Stimulated activated naive CD8-positive, alpha-beta T cell treated with anti-CD3 and anti-CD28 coated beads, Interleukin-15, amount 100 ng/mL, for 72 hours (primary cell): Measurements from ENCODE around the gene SEPTIN5.
A peak's percentile ranks its signal among the peaks of the same experiment; 100 is the strongest.

ENCODE experiments used
- ATAC-seq: fragments of 150-1000 bp; cut with Tn5 transposase; 2 replicates; pipeline ENCODE4 v1.10.0; 2021; ENCODE audit warnings: mild to moderate bottlenecking, moderate library complexity
- DNase-seq, 2 donors: peaks; one replicate each; pipeline ENCODE4 v3.0.0; 2021 to 2022
- H3K27ac Mint-ChIP-seq, 2 donors: one replicate each; pipeline ENCODE4 v1.8.0; 2022; ENCODE audit warnings: mild to moderate bottlenecking in 2 of 2, mixed read lengths in 2 of 2, moderate library complexity in 2 of 2
- H3K27me3 Mint-ChIP-seq: one replicate; pipeline ENCODE4 v1.8.0; 2022; ENCODE audit warnings: mixed read lengths
- H3K4me1 Mint-ChIP-seq: one replicate; pipeline ENCODE4 v1.8.0; 2022; ENCODE audit warnings: mild to moderate bottlenecking, mixed read lengths
- H3K4me3 Mint-ChIP-seq, 2 donors: one replicate each; pipeline ENCODE4 v1.8.0; 2022; ENCODE audit warnings: mild to moderate bottlenecking in 2 of 2, mixed read lengths in 2 of 2, moderate library complexity in 1 of 2
- H3K9me3 Mint-ChIP-seq, 2 donors: one replicate each; pipeline ENCODE4 v1.8.0; 2022; ENCODE audit warnings: mixed read lengths in 2 of 2

SEPTIN5 gene

GRCh38 chr22:19761725-19762567 is 47.6 kb downstream of the SEPTIN5 start:
- Mint-ChIP-seq H3K4me1 (peaks cover 37% of the 10 kb centered on the region), H3K27ac (no peak overlapping the region), H3K4me3 (peak overlapping the region; percentile 62 to 73), H3K27me3 (peaks cover 88% of the 10 kb centered on the region), H3K9me3 (no peaks in the 10 kb centered on the region)
- DNase-seq, result no peak
- ATAC-seq, result no peak

- peaks cover 37% of the 10 kb centered on the region for H3K4me1 Mint-ChIP-seq
- DNase-seq, result no peak
- peaks cover 88% of the 10 kb centered on the region for H3K27me3 Mint-ChIP-seq
- H3K9me3 Mint-ChIP-seq, result no peaks in the 10 kb centered on the region
- H3K4me3 Mint-ChIP-seq, result no peak overlapping the region
- H3K27ac Mint-ChIP-seq, result no peak overlapping the region
- ATAC-seq, result no peak
These were observed 48.5 kb downstream of the SEPTIN5 start for GRCh38 chr22:19762568-19763457.

GRCh38 chr22:19763458-19764298 is 49.4 kb downstream of the SEPTIN5 start:
- H3K4me3 Mint-ChIP-seq, result no peak overlapping the region

GRCh38 chr22:19764299-19764593 is 49.9 kb downstream of the SEPTIN5 start:
- Mint-ChIP-seq H3K27ac (no peak overlapping the region), H3K4me1 (peaks cover 32% of the 10 kb centered on the region), H3K4me3 (no peak overlapping the region), H3K27me3 (peaks cover 88% of the 10 kb centered on the region), H3K9me3 (no peaks in the 10 kb centered on the region)
- ATAC-seq (no peak), DNase-seq (no peak)

More at GRCh38 chr22:19763458-19764298, 49.4 kb downstream of the SEPTIN5 start:
- DNase-seq (no peak), ATAC-seq (no peak)
- no peak overlapping the region for H3K27ac Mint-ChIP-seq
- no peaks in the 10 kb centered on the region for H3K9me3 Mint-ChIP-seq
- peaks cover 88% of the 10 kb centered on the region for H3K27me3 Mint-ChIP-seq
- peaks cover 37% of the 10 kb centered on the region for H3K4me1 Mint-ChIP-seq

GRCh38 chr22:19764636-19765476 is 50.6 kb downstream of the SEPTIN5 start:
- peak overlapping the region in 1 of 2 donors; percentile 52 for H3K27ac Mint-ChIP-seq
- H3K9me3 Mint-ChIP-seq, result no peaks in the 10 kb centered on the region
- ATAC-seq (no peak), DNase-seq (no peak)
- peaks cover 88% of the 10 kb centered on the region for H3K27me3 Mint-ChIP-seq
- peaks cover 26% of the 10 kb centered on the region for H3K4me1 Mint-ChIP-seq
- H3K4me3 Mint-ChIP-seq, result no peak overlapping the region

- peak overlapping the region; percentile 68 to 75 for H3K4me3 Mint-ChIP-seq
- H3K27ac Mint-ChIP-seq, result no peak overlapping the region
- peaks cover 19% of the 10 kb centered on the region for H3K4me1 Mint-ChIP-seq
- H3K9me3 Mint-ChIP-seq, result no peaks in the 10 kb centered on the region
- H3K27me3 Mint-ChIP-seq, result peaks cover 89% of the 10 kb centered on the region
- DNase-seq, result no peak
- ATAC-seq, result peak; percentile 29
These were observed 51.4 kb downstream of the SEPTIN5 start for GRCh38 chr22:19765477-19766239.

- H3K27ac Mint-ChIP-seq, result no peak overlapping the region
- no peak overlapping the region for H3K4me3 Mint-ChIP-seq
- peak; percentile 3 for ATAC-seq
- no peak for DNase-seq
- H3K4me1 Mint-ChIP-seq, result peaks cover 19% of the 10 kb centered on the region
- H3K27me3 Mint-ChIP-seq, result peaks cover 94% of the 10 kb centered on the region
- H3K9me3 Mint-ChIP-seq, result no peaks in the 10 kb centered on the region
These were observed 51.9 kb downstream of the SEPTIN5 start for GRCh38 chr22:19766240-19766510.

GRCh38 chr22:19766511-19767426 is 52.5 kb downstream of the SEPTIN5 start:
- peak; percentile 85 for ATAC-seq

GRCh38 chr22:19767427-19768341 is 53.4 kb downstream of the SEPTIN5 start:
- DNase-seq (no peak), ATAC-seq (peak; percentile 49)
- Mint-ChIP-seq H3K27ac (no peak overlapping the region), H3K4me3 (peak overlapping the region; percentile 64 to 68), H3K27me3 (peaks cover 93% of the 10 kb centered on the region), H3K9me3 (no peaks in the 10 kb centered on the region), H3K4me1 (peaks cover 19% of the 10 kb centered on the region)

More at GRCh38 chr22:19766511-19767426, 52.5 kb downstream of the SEPTIN5 start:
- Mint-ChIP-seq H3K27me3 (peaks cover 93% of the 10 kb centered on the region), H3K4me1 (peaks cover 19% of the 10 kb centered on the region), H3K4me3 (peak overlapping the region; percentile 68 to 78), H3K9me3 (no peaks in the 10 kb centered on the region), H3K27ac (no peak overlapping the region)
- peak; percentile 57 to 72 for DNase-seq

- no peak for ATAC-seq
- H3K4me1 Mint-ChIP-seq, result peaks cover 19% of the 10 kb centered on the region
- H3K27me3 Mint-ChIP-seq, result peaks cover 93% of the 10 kb centered on the region
- H3K4me3 Mint-ChIP-seq, result no peak overlapping the region
- no peaks in the 10 kb centered on the region for H3K9me3 Mint-ChIP-seq
- H3K27ac Mint-ChIP-seq, result no peak overlapping the region
- no peak for DNase-seq
These were observed 55.1 kb downstream of the SEPTIN5 start for GRCh38 chr22:19769393-19769715.

GRCh38 chr22:19770349-19771220 is 56.3 kb downstream of the SEPTIN5 start:
- DNase-seq, result no peak
- Mint-ChIP-seq H3K9me3 (no peaks in the 10 kb centered on the region), H3K27me3 (peaks cover 87% of the 10 kb centered on the region), H3K4me3 (no peak overlapping the region), H3K4me1 (peaks cover 14% of the 10 kb centered on the region), H3K27ac (no peak overlapping the region)
- ATAC-seq, result no peak

GRCh38 chr22:19772422-19772672 is 58.0 kb downstream of the SEPTIN5 start:
- Mint-ChIP-seq H3K27me3 (peaks cover 85% of the 10 kb centered on the region), H3K4me3 (no peak overlapping the region), H3K9me3 (no peaks in the 10 kb centered on the region), H3K4me1 (peaks cover 14% of the 10 kb centered on the region), H3K27ac (no peak overlapping the region)
- ATAC-seq (no peak), DNase-seq (no peak)
